Nephron progenitor cell (in vitro differentiated cells): ENCODE measurements around the gene CALD1.

Source experiments
- DNase-seq: peaks from one replicate; pipeline ENCODE4 v3.0.0; 2021
- H3K27ac Mint-ChIP-seq: 2 replicates; pipeline ENCODE4 v1.8.0; 2021; ENCODE audit warnings: mild to moderate bottlenecking, moderate library complexity, mixed read lengths
- H3K27me3 Mint-ChIP-seq: 2 replicates; pipeline ENCODE4 v1.8.0; 2021; ENCODE audit warnings: mild to moderate bottlenecking, low read depth, mixed read lengths; ENCODE audit not compliant: poor library complexity
- H3K36me3 Mint-ChIP-seq: 2 replicates; pipeline ENCODE4 v1.8.0; 2021; ENCODE audit warnings: low read depth, mixed read lengths
- H3K4me1 Mint-ChIP-seq: 2 replicates; pipeline ENCODE4 v1.8.0; 2021; ENCODE audit warnings: mixed read lengths
- H3K4me3 Mint-ChIP-seq: 2 replicates; pipeline ENCODE4 v1.8.0; 2021; ENCODE audit warnings: mild to moderate bottlenecking, moderate library complexity, mixed read lengths
- H3K9me3 Mint-ChIP-seq: 2 replicates; pipeline ENCODE4 v1.8.0; 2021; ENCODE audit warnings: mild to moderate bottlenecking, moderate library complexity, mixed read lengths
- TF ChIP-seq, protein P1 (sequence below): fragments of 200-600 bp; sonication (generic); IDR thresholded peaks from 2 replicates; pipeline ENCODE4 v1.5.0; 2021; ENCODE audit warnings: antibody characterized with exemption

The CALD1 gene

DNA sequence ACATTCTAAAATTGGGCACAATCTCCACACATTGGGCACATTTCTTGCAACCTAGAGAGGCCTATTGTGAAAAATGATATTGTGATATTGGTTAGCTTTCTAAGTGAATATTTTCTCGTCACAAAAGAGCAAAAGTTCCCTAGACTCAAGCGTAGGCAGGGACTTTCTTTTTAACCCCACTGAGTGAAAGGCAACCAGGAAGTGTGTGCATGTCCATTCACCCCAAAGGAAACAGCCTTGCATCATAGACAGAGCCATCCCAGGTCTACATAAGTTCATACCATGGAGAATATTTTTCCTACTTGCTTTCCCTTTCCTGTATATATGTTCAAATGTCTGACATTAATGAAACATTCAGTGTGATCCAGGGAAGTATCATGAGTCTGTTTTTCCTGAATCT, 122.6 kb downstream of the CALD1 start:
- H3K9me3 Mint-ChIP-seq, result peaks cover 3% of the 10 kb centered on the region
- no peak for DNase-seq
- TF ChIP-seq, protein P1, sequence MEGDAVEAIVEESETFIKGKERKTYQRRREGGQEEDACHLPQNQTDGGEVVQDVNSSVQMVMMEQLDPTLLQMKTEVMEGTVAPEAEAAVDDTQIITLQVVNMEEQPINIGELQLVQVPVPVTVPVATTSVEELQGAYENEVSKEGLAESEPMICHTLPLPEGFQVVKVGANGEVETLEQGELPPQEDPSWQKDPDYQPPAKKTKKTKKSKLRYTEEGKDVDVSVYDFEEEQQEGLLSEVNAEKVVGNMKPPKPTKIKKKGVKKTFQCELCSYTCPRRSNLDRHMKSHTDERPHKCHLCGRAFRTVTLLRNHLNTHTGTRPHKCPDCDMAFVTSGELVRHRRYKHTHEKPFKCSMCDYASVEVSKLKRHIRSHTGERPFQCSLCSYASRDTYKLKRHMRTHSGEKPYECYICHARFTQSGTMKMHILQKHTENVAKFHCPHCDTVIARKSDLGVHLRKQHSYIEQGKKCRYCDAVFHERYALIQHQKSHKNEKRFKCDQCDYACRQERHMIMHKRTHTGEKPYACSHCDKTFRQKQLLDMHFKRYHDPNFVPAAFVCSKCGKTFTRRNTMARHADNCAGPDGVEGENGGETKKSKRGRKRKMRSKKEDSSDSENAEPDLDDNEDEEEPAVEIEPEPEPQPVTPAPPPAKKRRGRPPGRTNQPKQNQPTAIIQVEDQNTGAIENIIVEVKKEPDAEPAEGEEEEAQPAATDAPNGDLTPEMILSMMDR, result no peak
- no peak overlapping the region for H3K4me3 Mint-ChIP-seq
- H3K27me3 Mint-ChIP-seq, result no peaks in the 10 kb centered on the region
- H3K36me3 Mint-ChIP-seq, result peaks cover 49% of the 10 kb centered on the region
- peaks cover 22% of the 10 kb centered on the region for H3K4me1 Mint-ChIP-seq
- H3K27ac Mint-ChIP-seq, result peak overlapping the region; percentile 47

DNA sequence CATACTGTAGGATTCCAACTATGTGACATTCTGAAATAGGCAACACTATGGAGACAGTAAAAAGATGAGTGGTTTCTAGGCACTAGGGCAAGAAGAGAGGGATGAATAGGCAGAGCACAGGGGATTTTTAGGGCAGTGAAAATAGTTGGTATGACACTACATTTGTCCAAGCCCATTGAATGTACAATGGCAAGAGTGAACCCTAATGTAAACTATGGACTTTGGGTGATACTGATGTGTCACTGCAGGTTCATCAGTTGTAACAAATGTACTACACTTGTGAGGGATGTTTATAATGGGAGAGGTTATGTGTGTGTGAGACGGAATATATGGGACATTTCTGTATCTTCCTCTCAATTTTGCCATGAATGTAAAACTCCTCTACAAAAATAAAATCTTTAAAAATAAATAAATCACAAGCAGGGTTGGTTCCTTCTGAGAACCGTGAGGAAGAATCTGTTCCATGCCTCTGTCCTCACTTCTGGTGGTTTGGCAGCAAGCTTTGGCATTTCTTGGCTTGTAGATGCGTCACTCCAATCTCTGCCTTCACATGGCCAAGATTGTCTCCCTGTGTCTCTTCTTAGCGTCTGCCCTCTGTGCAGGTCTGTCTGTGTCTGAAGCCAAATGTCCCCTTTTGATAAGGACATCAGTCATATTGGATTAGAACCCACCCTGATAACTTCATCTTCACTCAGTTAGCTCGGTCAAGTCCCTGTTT, 123.8 kb downstream of the CALD1 start:
- no peaks in the 10 kb centered on the region for H3K9me3 Mint-ChIP-seq
- H3K27me3 Mint-ChIP-seq, result no peaks in the 10 kb centered on the region
- H3K4me1 Mint-ChIP-seq, result peaks cover 22% of the 10 kb centered on the region
- peaks cover 38% of the 10 kb centered on the region for H3K36me3 Mint-ChIP-seq
- H3K4me3 Mint-ChIP-seq, result no peak overlapping the region
- TF ChIP-seq, protein P1, result no peak
- H3K27ac Mint-ChIP-seq, result no peak overlapping the region
- DNase-seq, result no peak

DNA sequence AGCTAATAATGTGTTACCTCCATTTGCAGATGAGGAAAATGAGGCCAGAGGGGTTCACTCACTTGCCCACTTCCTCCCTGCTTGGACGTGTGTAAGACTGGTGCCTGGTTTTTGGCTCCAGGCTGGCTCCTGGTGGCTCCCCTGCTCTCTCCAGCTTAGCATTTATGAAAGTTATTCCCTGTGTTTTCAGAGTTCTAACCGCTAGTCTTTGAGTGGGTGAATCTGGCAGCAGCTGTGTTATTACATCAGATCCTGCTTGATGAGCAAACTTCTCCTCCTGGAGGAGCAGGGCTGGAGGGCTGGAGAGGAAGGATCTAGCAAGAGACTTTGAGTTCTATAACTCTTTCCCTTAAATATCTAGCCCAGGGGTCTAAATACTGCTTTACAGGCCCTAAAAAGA, 125.9 kb downstream of the CALD1 start:
- TF ChIP-seq, protein P1, result no peak
- Mint-ChIP-seq H3K27me3 (no peaks in the 10 kb centered on the region), H3K27ac (no peak overlapping the region), H3K36me3 (peaks cover 27% of the 10 kb centered on the region), H3K9me3 (no peaks in the 10 kb centered on the region), H3K4me1 (peaks cover 19% of the 10 kb centered on the region), H3K4me3 (no peak overlapping the region)
- DNase-seq, result no peak

DNA sequence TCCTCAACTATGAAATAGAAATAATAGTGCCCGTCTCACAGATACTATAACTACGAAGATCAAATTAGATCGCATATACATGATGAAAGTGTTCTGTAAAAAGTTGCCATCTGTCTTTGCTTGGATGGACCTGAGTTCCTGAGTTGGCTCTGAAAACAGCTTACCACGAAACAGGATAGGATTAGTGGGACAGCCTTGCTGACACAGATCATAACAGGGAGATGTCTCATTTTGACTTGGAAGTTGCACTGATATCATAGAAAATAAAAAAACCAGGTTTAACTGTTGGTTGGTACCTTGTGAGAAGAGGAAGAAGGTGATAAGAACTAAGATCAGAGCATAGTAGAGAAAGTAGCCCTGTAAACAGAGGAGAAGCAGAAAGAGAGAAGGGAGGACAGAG, 127.6 kb downstream of the CALD1 start:
- Mint-ChIP-seq H3K27ac (peak overlapping the region; percentile 41), H3K9me3 (no peaks in the 10 kb centered on the region)

DNA sequence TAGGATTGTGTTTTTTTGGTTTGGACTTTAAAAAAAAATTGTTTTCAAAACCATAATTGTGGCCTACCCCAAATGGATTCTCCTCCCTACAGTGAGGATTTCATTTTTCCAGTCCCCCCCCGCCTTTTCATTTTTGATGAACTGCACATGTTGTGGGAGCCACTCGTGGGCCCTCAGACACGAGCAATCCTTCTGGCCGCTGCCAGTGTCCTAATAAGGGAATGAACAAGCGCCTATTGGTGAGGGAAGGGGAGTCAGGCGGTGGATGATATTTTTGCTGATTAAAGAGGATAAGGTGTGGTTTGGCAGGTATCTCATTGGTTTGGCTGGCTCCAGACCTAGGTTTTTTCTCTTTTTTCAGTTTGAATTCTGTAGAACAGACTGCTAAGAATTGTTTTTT, 128.2 kb downstream of the CALD1 start:
- no peak overlapping the region for H3K27ac Mint-ChIP-seq
- TF ChIP-seq, protein P1, result no peak
- no peaks in the 10 kb centered on the region for H3K9me3 Mint-ChIP-seq
- peaks cover 12% of the 10 kb centered on the region for H3K4me1 Mint-ChIP-seq
- peaks cover 21% of the 10 kb centered on the region for H3K36me3 Mint-ChIP-seq
- H3K27me3 Mint-ChIP-seq, result no peaks in the 10 kb centered on the region
- no peak overlapping the region for H3K4me3 Mint-ChIP-seq
- no peak for DNase-seq

More for the DNA sequence above, 127.6 kb downstream of the CALD1 start:
- no peak for DNase-seq
- Mint-ChIP-seq H3K4me3 (no peak overlapping the region), H3K4me1 (peaks cover 16% of the 10 kb centered on the region), H3K36me3 (peaks cover 21% of the 10 kb centered on the region), H3K27me3 (no peaks in the 10 kb centered on the region)
- TF ChIP-seq, protein P1, result no peak

DNA sequence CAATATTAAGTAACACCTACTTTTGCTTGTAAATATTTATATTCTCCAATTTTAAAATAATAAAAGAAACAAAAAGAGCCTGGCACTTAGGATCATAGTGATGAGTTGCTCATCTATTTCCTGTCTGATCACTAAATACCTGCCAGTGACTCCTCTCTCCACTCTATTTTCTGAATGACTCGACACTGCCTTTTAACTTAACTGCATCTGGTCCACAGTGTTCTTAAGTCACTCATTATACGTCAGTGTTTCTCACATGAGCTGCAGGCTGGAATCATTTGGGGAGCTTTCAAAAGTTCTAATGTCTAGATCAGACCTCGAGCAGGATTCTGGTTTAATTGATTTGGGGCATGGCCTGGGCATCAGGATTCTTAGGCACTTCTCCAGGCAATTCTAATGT, 128.9 kb downstream of the CALD1 start:
- TF ChIP-seq, protein P1, result no peak
- Mint-ChIP-seq H3K9me3 (no peaks in the 10 kb centered on the region), H3K36me3 (peaks cover 16% of the 10 kb centered on the region), H3K4me1 (peaks cover 12% of the 10 kb centered on the region), H3K27ac (no peak overlapping the region), H3K27me3 (no peaks in the 10 kb centered on the region), H3K4me3 (no peak overlapping the region)
- no peak for DNase-seq
